ENCODE data around the gene BTG2.

The BTG2 gene

GRCh38 chr1:203349773-203350524 lies 44.6 kb downstream of the BTG2 start:
- Histone ChIP-seq H3K4me3 (ENCODE audit: low read depth in 1 of 2, low read length in 1 of 2) (no peak overlapping the region), H3K36me3 (no peaks in the 10 kb centered on the region), H3K27ac (no peak overlapping the region), H3K4me1 (ENCODE audit: control insufficient read depth in 1 of 2, insufficient read depth in 1 of 2, low read depth in 1 of 2, low read length in 1 of 2) (peaks cover 7 to 8% of the 10 kb centered on the region in 2 experiments), H3K9me3 (no peaks in the 10 kb centered on the region), H3K27me3 (peaks cover 42% of the 10 kb centered on the region)
- no peak for TF ChIP-seq CTCF (IDR thresholded peaks at IDR 0.05)

- Histone ChIP-seq H3K27me3 (peaks cover 45% of the 10 kb centered on the region), H3K4me1 (ENCODE audit: control insufficient read depth in 1 of 2, insufficient read depth in 1 of 2, low read depth in 1 of 2, low read length in 1 of 2) (peaks cover 3 to 5% of the 10 kb centered on the region in 2 experiments), H3K36me3 (no peaks in the 10 kb centered on the region), H3K27ac (no peak within 1 kb of the TSS), H3K9me3 (no peaks in the 10 kb centered on the region), H3K4me3 (ENCODE audit: low read depth in 1 of 2, low read length in 1 of 2) (no peak within 1 kb of the TSS)
- TF ChIP-seq CTCF (IDR thresholded peaks at IDR 0.05), result no peak
Observed at GRCh38 chr1:203351037-203351625, 45.8 kb downstream of the BTG2 start, which contains the start of gene FMOD. Gene FMOD (minus strand): TSS chr1:203351122. CDS start chr1:203348270, 2,852 bp downstream.

GRCh38 chr1:203353486-203353885 lies 48.2 kb downstream of the BTG2 start:
- Histone ChIP-seq H3K4me3 (ENCODE audit: low read depth in 1 of 2, low read length in 1 of 2) (no peak overlapping the region), H3K27me3 (peaks cover 52% of the 10 kb centered on the region), H3K4me1 (ENCODE audit: control insufficient read depth in 1 of 2, insufficient read depth in 1 of 2, low read depth in 1 of 2, low read length in 1 of 2) (no peaks in the 10 kb centered on the region), H3K27ac (no peak overlapping the region), H3K36me3 (no peaks in the 10 kb centered on the region), H3K9me3 (no peaks in the 10 kb centered on the region)
- no peak for TF ChIP-seq CTCF (IDR thresholded peaks at IDR 0.05)

- no peaks in the 10 kb centered on the region for H3K4me1 ChIP-seq (ENCODE audit: control insufficient read depth in 1 of 2, insufficient read depth in 1 of 2, low read depth in 1 of 2, low read length in 1 of 2)
- no peak overlapping the region for H3K27ac ChIP-seq
- peaks cover 56% of the 10 kb centered on the region for H3K27me3 ChIP-seq
- no peak for TF ChIP-seq CTCF (IDR thresholded peaks at IDR 0.05)
- no peaks in the 10 kb centered on the region for H3K9me3 ChIP-seq
- H3K4me3 ChIP-seq (ENCODE audit: low read depth in 1 of 2, low read length in 1 of 2), result no peak overlapping the region
- H3K36me3 ChIP-seq, result no peaks in the 10 kb centered on the region
Observed at GRCh38 chr1:203354246-203354645, 48.9 kb downstream of the BTG2 start.

GRCh38 chr1:203359010-203359571 lies 53.8 kb downstream of the BTG2 start:
- peaks cover 8% of the 10 kb centered on the region in 2 experiments for H3K4me1 ChIP-seq (ENCODE audit: control insufficient read depth in 1 of 2, insufficient read depth in 1 of 2, low read depth in 1 of 2, low read length in 1 of 2)
- no peak overlapping the region for H3K4me3 ChIP-seq (ENCODE audit: low read depth in 1 of 2, low read length in 1 of 2)
- H3K9me3 ChIP-seq, result no peaks in the 10 kb centered on the region
- H3K27ac ChIP-seq, result no peak overlapping the region
- H3K36me3 ChIP-seq, result no peaks in the 10 kb centered on the region
- H3K27me3 ChIP-seq, result peaks cover 29% of the 10 kb centered on the region
- no peak for TF ChIP-seq CTCF (IDR thresholded peaks at IDR 0.05)

Measured in neutrophil (primary cell).